PFSK-1 (cell line): ENCODE data around the gene BRD3OS.

ENCODE experiments used
- POLR2AphosphoS5 ChIP-seq: IDR thresholded peaks from 2 replicates; pipeline ENCODE4 v1.6.1; 2012; ENCODE audit warnings: low read depth, mild to moderate bottlenecking, control low read depth, low read length, moderate library complexity
- REST ChIP-seq, 2 experiments: IDR thresholded peaks; 2 replicates each; pipeline versions ENCODE4 v1.6.1 to v1.8.0; 2011 to 2012; ENCODE audit warnings: low read depth in 2 of 2, low read length in 2 of 2, control low read depth in 1 of 2, inconsistent platforms in 1 of 2, mild to moderate bottlenecking in 1 of 2, moderate library complexity in 1 of 2; ENCODE audit not compliant: insufficient read depth in 1 of 2
- SIN3A ChIP-seq: IDR thresholded peaks from 2 replicates; pipeline ENCODE4 v1.6.1; 2012; ENCODE audit warnings: mild to moderate bottlenecking, low read length, moderate library complexity, borderline replicate concordance; ENCODE audit not compliant: insufficient read depth
- TAF1 ChIP-seq: IDR thresholded peaks from 2 replicates; pipeline ENCODE4 v1.6.1; 2012; ENCODE audit warnings: low read length, control low read depth, borderline replicate concordance; ENCODE audit not compliant: insufficient read depth

DNA sequence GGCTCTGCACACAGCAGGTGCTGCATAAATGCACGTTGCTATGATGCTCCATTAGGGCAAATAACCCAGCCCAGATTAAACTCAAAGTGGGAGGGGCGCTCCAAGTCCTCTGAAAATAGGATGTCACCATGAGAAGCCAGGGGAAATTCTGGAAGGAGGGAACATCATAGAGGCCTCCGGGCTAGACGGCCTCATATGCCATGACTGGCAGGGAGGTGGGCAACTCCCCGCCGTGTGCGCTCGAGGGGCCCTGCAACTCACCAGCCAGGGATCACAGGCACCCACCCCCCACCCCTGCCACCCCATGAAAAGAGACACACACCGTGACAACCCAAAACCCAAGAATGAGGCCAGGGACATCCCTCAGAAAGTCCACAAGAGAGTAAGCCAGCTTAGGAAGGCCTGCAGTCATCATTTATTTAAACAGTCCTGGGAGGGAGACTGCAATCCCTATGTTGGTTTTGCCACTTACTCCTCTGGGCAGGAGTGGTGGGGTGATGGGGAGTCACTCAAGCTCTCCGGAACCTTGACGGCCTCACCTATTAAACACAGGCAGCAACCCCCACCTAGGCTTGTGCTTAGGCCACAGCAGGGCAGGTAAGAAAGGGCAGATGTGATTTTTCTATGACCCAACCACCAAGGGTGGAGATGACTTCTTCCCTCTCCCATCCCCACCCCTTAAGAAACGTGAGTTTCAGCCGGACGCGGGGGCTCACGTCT lies 37.2 kb upstream of the BRD3OS start:
- TF ChIP-seq REST (IDR thresholded peaks at IDR 0.05; ENCODE audit: insufficient read depth in 1 of 2, low read depth in 2 of 2, low read length in 2 of 2) (no peak), POLR2AphosphoS5 (no peak), TAF1 (no peak), SIN3A (no peak)
